Esophagus muscularis mucosa (tissue), 4 donors: ENCODE measurements around the gene CNNM4. TPM values are rescaled to one million over a fixed set of nuclear protein-coding genes. Genes with fewer than 3 reads are reported as not detected.

Experiments
- DNase-seq: peaks from one replicate; pipeline ENCODE4 v3.0.0-alpha.2; 2017; ENCODE audit errors: extremely low spot score
- H3K27ac ChIP-seq, 4 donors: fragments of 200-600 bp; sonication (generic); replicated peaks in 1 of 4; 1 replicate in 3 of 4; 2 replicates in 1 of 4; pipeline ENCODE4 v1.5.1; 2016 to 2019; ENCODE audit warnings: mild to moderate bottlenecking in 1 of 4
- H3K27me3 ChIP-seq, 4 donors: fragments of 200-600 bp; sonication (generic); one replicate each; pipeline versions ENCODE4 v1.5.1 to v1.6.0; 2016 to 2019
- H3K36me3 ChIP-seq, 4 donors: fragments of 200-600 bp; sonication (generic); one replicate each; pipeline ENCODE4 v1.5.1; 2016 to 2019
- H3K4me1 ChIP-seq, 4 donors: fragments of 200-600 bp; sonication (generic); one replicate each; pipeline ENCODE4 v1.5.1; 2016 to 2019
- H3K4me3 ChIP-seq, 4 donors: fragments of 200-600 bp; sonication (generic); 1 replicate in 2 of 4; 2 replicates in 2 of 4; pipeline ENCODE4 v1.5.1; 2016 to 2019; ENCODE audit warnings: mild to moderate bottlenecking in 4 of 4, moderate library complexity in 1 of 4
- H3K9me3 ChIP-seq, 4 donors: fragments of 200-600 bp; sonication (generic); 1 replicate in 3 of 4; 2 replicates in 1 of 4; pipeline ENCODE4 v1.5.1; 2016 to 2019
- EP300 ChIP-seq: sonication (generic); formaldehyde crosslinking; IDR thresholded peaks from one replicate; pipeline ENCODE4 v1.6.1; 2017; ENCODE audit warnings: antibody characterized with exemption
- POLR2A ChIP-seq: fragments of 450-650 bp; IDR thresholded peaks from one replicate; pipeline ENCODE4 v1.6.1; 2017; ENCODE audit warnings: antibody characterized with exemption, moderate library complexity, mild to moderate bottlenecking, low read depth
- POLR2AphosphoS5 ChIP-seq, 2 donors: sonication (generic); formaldehyde crosslinking; IDR thresholded peaks; one replicate each; pipeline ENCODE4 v1.6.1; 2017; ENCODE audit warnings: antibody characterized with exemption in 2 of 2
- WGBS: methylation state at CpG from one replicate; pipeline ENCODE4 v1.1.5; 2018; 5-methylcytosine and 5-hydroxymethylcytosine counted together
- intact Hi-C: fragments of 100-400 bp; cut with DNase I; formaldehyde crosslinking; loops from one replicate; pipeline ENCODE4 v1.15.1; 2023
- total RNA-seq, 4 donors: library from RNA; depleted of rRNA; stranded (reverse); fragments of >200 nt; gene quantifications; one replicate each; pipeline versions ENCODE4 v1.1.0 to v1.2.1, GENCODE V29; 2016
- TF ChIP-seq, protein P1 (sequence below), 3 experiments: fragments of 200-600 bp in 2 of 3; fragments of 450-650 bp in 1 of 3; sonication (generic) in 2 of 3; IDR thresholded peaks; one replicate each; pipeline ENCODE4 v1.5.1; 2017 to 2019; ENCODE audit warnings: antibody characterized with exemption in 3 of 3, mild to moderate bottlenecking in 2 of 3, moderate library complexity in 1 of 3

CNNM4 gene
- total RNA-seq, 4 donors from 2014 or later: 3.3 to 7.5 (median 5.3) TPM

DNA sequence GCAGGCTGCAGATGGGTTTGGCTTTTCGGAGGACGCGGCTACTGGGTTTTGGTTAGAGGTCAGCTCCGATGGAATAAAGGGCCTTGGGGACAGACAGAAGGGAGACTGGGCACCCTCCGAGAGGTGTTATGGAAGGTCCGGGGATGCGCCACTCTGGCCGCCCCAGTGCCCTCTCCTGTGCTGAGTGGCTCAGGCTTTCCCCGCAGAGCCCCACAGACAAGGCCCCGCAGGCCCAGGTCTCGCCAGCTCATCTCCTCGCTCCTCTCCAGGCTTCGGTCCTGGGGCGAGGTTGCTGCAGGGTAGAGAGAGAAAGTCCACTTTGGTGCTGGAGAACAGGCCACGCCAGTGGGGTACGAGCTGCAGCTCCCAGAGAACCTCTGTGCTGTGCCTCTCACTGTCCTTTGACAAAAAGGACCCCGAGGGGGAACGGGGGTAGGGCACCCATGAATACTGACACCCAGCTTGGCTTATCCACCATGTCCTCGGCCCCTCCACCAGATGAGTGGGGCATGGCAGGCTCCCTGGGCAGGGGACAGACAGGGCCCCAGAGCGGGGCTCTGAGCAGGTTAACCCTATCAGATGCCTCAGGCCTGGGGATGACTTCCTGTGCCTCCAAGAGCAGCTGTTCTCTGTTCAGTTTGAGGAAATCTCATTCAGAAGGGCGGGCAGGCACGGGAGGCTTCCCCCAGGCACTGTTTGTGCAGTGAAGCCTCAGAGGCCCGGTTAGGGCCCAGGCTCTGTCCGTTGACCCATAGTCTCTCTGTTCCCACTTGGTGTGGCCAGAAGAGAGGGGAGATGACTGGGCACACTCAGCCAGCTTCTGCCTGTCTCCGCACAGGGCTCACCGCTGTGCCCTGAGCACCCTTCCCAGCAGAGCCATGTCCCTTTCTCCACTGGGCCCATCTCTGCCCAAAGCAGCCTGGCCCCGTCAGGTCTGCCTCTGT, 39.6 kb downstream of the CNNM4 start:
- H3K36me3 ChIP-seq: peaks cover 11 to 53% (median 48%) of the 10 kb centered on the region in 4 donors
- peaks cover 5 to 10% (median 7%) of the 10 kb centered on the region in 4 donors for H3K4me1 ChIP-seq
- TF ChIP-seq, protein P1, sequence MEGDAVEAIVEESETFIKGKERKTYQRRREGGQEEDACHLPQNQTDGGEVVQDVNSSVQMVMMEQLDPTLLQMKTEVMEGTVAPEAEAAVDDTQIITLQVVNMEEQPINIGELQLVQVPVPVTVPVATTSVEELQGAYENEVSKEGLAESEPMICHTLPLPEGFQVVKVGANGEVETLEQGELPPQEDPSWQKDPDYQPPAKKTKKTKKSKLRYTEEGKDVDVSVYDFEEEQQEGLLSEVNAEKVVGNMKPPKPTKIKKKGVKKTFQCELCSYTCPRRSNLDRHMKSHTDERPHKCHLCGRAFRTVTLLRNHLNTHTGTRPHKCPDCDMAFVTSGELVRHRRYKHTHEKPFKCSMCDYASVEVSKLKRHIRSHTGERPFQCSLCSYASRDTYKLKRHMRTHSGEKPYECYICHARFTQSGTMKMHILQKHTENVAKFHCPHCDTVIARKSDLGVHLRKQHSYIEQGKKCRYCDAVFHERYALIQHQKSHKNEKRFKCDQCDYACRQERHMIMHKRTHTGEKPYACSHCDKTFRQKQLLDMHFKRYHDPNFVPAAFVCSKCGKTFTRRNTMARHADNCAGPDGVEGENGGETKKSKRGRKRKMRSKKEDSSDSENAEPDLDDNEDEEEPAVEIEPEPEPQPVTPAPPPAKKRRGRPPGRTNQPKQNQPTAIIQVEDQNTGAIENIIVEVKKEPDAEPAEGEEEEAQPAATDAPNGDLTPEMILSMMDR (IDR thresholded peaks at IDR 0.05): no peak
- TF ChIP-seq POLR2A (no peak), EP300 (no peak), POLR2AphosphoS5 (IDR thresholded peaks at IDR 0.05) (no peak)
- H3K4me3 ChIP-seq: no peak overlapping the region
- H3K9me3 ChIP-seq: no peaks in the 10 kb centered on the region
- H3K27ac ChIP-seq: no peak overlapping the region
- WGBS: 88% methylated on average over 15 of the region's 27 CpGs
- no peaks in the 10 kb centered on the region for H3K27me3 ChIP-seq
- intact Hi-C loops: loop anchor here (2.0 kb wide), 1 partner anchor 40 kb away; the partner anchor contains the start of gene CNNM4
- no peak for DNase-seq

DNA sequence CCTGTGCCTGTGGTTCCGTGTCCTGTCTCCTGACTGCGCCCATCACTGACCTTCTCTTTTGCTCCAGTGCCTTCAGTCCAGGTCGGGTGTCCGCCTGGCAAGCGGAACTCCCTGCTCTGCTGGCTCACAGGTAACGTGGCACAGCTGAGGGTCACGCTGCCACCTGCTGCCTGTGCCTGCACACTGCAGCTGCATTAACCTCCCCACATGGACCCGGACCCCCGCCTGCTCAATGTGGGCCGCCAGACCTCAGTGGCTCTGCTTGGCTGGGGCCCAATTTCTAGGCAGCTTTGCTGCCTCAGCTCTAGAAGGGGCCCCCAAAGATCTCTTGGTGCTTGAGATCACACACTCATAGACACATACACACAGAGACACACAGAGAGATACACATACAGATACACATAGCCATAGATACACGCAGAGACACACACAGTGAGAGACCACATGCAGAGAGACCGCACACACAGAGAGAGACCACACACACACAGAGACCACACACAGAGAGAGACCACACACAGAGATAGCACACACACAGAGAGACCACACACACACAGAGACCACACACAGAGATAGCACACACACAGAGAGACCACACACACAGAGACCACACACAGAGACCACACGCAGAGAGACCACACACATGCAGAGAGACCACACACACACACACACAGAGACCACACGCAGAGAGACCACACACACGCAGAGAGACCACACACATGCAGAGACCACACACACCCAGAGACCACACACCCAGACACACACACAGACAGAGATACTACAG, 40.5 kb downstream of the CNNM4 start:
- Histone ChIP-seq H3K4me3 (no peak overlapping the region), H3K4me1 (peaks cover 5 to 10% (median 7%) of the 10 kb centered on the region in 4 donors), H3K9me3 (no peaks in the 10 kb centered on the region), H3K36me3 (peaks cover 11 to 53% (median 48%) of the 10 kb centered on the region in 4 donors), H3K27me3 (no peaks in the 10 kb centered on the region), H3K27ac (no peak overlapping the region)
- no peak for DNase-seq
- 49% methylated on average over 14 of the region's 15 CpGs for WGBS
- TF ChIP-seq POLR2AphosphoS5 (IDR thresholded peaks at IDR 0.05) (peak; percentile 31 to 48), POLR2A (no peak)
- TF ChIP-seq, protein P1 (IDR thresholded peaks at IDR 0.05): peak; percentile 78 to 93 (median 90)
- intact Hi-C loops: loop anchor here (2.0 kb wide), 1 partner anchor 40 kb away; the partner anchor contains the start of gene CNNM4

DNA sequence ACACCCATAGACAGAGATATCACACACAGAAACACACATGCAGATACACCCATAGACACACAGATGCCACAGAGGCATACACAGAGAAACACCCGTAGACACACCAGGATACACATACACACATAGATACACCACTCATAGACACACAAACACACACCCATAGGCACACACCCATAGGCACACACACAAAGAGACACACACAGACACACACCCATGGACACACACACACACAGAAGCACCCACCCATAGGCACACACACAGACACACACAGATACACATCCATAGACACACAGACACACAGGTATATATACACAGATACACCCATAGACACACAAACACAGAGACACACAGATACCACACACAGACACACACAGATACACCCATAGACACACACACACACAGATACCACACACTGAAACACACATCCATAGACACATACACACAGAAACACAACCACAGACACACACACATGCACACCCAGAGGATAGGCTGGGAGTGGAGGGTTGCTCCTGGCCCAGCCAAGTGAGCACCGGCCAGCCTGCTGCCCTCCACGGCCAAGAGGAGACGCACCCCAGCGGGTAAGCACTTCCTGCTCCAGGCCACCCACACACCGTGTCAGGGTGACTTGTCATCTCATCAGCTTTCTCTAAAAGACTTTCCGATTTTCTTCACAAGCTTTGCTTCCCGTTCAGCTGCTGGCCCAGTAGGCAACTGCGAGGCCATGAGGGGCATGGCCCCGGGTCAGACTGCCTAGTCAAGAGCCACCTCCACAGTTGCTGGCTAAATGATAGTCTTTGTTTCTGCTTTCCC, 41.3 kb downstream of the CNNM4 start:
- TF ChIP-seq POLR2AphosphoS5 (IDR thresholded peaks at IDR 0.05) (no peak), POLR2A (no peak), EP300 (no peak)
- TF ChIP-seq, protein P1 (IDR thresholded peaks at IDR 0.05): no peak
- Histone ChIP-seq H3K4me3 (no peak overlapping the region), H3K36me3 (peaks cover 11 to 53% (median 46%) of the 10 kb centered on the region in 4 donors), H3K9me3 (no peaks in the 10 kb centered on the region), H3K27me3 (no peaks in the 10 kb centered on the region), H3K27ac (no peak overlapping the region), H3K4me1 (peaks cover 5 to 10% (median 7%) of the 10 kb centered on the region in 4 donors)
- no peak for DNase-seq
- intact Hi-C loops: loop anchor here (2.0 kb wide), 1 partner anchor 41 kb away; the partner anchor contains the start of gene CNNM4
- WGBS: 86% methylated on average over 10 of the region's 10 CpGs

DNA sequence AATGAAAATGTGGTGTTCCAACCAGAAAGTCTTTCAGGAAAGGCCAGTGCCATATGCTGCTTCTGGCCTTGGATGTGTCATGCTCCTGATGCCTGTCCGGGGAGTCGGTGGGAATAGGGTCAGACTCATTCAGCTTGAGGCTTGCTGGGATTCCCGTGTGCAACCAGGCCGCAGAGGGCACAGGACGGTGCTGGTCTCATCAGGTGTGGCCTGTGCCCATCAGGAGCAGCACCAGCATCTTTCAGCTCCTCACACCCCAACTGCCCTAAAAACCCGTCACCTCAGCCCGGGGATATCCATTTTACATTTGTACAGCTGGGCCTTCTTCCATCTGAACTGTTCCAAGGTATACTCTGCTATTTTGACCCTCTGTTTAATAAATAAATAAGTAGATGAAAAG, 42.0 kb downstream of the CNNM4 start:
- H3K27ac ChIP-seq: no peak overlapping the region
- WGBS: 94% methylated on average over 7 of the region's 7 CpGs
- TF ChIP-seq POLR2AphosphoS5 (IDR thresholded peaks at IDR 0.05) (no peak), EP300 (no peak), POLR2A (no peak)
- TF ChIP-seq, protein P1 (IDR thresholded peaks at IDR 0.05): no peak
- intact Hi-C loops: no loop called here
- H3K4me3 ChIP-seq: no peak overlapping the region
- H3K27me3 ChIP-seq: no peaks in the 10 kb centered on the region
- no peaks in the 10 kb centered on the region for H3K9me3 ChIP-seq
- H3K36me3 ChIP-seq: peaks cover 9 to 45% (median 39%) of the 10 kb centered on the region in 4 donors
- no peak for DNase-seq
- H3K4me1 ChIP-seq: peaks cover 5 to 10% (median 7%) of the 10 kb centered on the region in 4 donors
